Activated CD4-positive, alpha-beta T cell treated with anti-CD3 and anti-CD28 coated beads, Interleukin-2, amount 10 ng/mL, durations not matched to agents 24 days and 14 days (primary cell): ENCODE results near the gene RNF186. TPM values are rescaled to one million over a fixed set of nuclear protein-coding genes. Genes with fewer than 3 reads are reported as not detected.

ENCODE experiments used
- DNase-seq: peaks from one replicate; pipeline ENCODE4 v3.0.0; 2022
- H3K27ac Mint-ChIP-seq: one replicate; pipeline ENCODE4 v1.8.0; 2022; ENCODE audit warnings: mild to moderate bottlenecking, mixed read lengths
- H3K27me3 Mint-ChIP-seq: one replicate; pipeline ENCODE4 v1.8.0; 2022; ENCODE audit warnings: mixed read lengths
- H3K36me3 Mint-ChIP-seq: one replicate; pipeline ENCODE4 v1.8.0; 2022; ENCODE audit warnings: low read depth, mild to moderate bottlenecking, mixed read lengths
- H3K4me1 Mint-ChIP-seq: one replicate; pipeline ENCODE4 v1.8.0; 2021; ENCODE audit warnings: mixed read lengths
- H3K4me3 Mint-ChIP-seq: one replicate; pipeline ENCODE4 v1.8.0; 2022; ENCODE audit warnings: mild to moderate bottlenecking, moderate library complexity, mixed read lengths
- H3K9me3 Mint-ChIP-seq: one replicate; pipeline ENCODE4 v1.8.0; 2021; ENCODE audit warnings: mixed read lengths
- intact Hi-C: fragments of 100-400 bp; cut with micrococcal nuclease; formaldehyde crosslinking; loops from one replicate; pipeline ENCODE4 v1.15.1; 2023
- total RNA-seq: library from RNA; stranded (reverse); gene quantifications from 2 replicates; pipeline ENCODE4 v1.2.3, GENCODE V29; 2022

The RNF186 gene
- total RNA-seq, 1 donor from 2014 or later, result not detected

GRCh38 chr1:19774180-19774785 lies 40.8 kb downstream of the RNF186 start:
- intact Hi-C loops, result no loop called here
- Mint-ChIP-seq H3K4me1 (no peaks in the 10 kb centered on the region), H3K36me3 (peaks cover 8% of the 10 kb centered on the region), H3K27me3 (no peaks in the 10 kb centered on the region), H3K9me3 (no peaks in the 10 kb centered on the region), H3K27ac (no peak overlapping the region), H3K4me3 (no peak overlapping the region)
- DNase-seq, result no peak

- Mint-ChIP-seq H3K36me3 (peaks cover 5% of the 10 kb centered on the region), H3K4me3 (no peak overlapping the region), H3K4me1 (no peaks in the 10 kb centered on the region), H3K9me3 (no peaks in the 10 kb centered on the region), H3K27ac (no peak overlapping the region), H3K27me3 (no peaks in the 10 kb centered on the region)
- no peak for DNase-seq
- intact Hi-C loops, result no loop called here
Measured at GRCh38 chr1:19773485-19773884, 41.6 kb downstream of the RNF186 start.

- H3K4me1 Mint-ChIP-seq, result peaks cover 2% of the 10 kb centered on the region
- H3K27ac Mint-ChIP-seq, result no peak overlapping the region
- no peak overlapping the region for H3K4me3 Mint-ChIP-seq
- no peaks in the 10 kb centered on the region for H3K9me3 Mint-ChIP-seq
- peaks cover 1% of the 10 kb centered on the region for H3K36me3 Mint-ChIP-seq
- no peak for DNase-seq
- H3K27me3 Mint-ChIP-seq, result no peaks in the 10 kb centered on the region
- intact Hi-C loops, result no loop called here
Measured at GRCh38 chr1:19772053-19772452, 43.0 kb downstream of the RNF186 start.

GRCh38 chr1:19771350-19771749 lies 43.7 kb downstream of the RNF186 start:
- H3K27ac Mint-ChIP-seq, result no peak overlapping the region
- no peaks in the 10 kb centered on the region for H3K9me3 Mint-ChIP-seq
- H3K27me3 Mint-ChIP-seq, result no peaks in the 10 kb centered on the region
- intact Hi-C loops, result no loop called here
- DNase-seq, result no peak
- H3K36me3 Mint-ChIP-seq, result peaks cover 1% of the 10 kb centered on the region
- no peak overlapping the region for H3K4me3 Mint-ChIP-seq
- peaks cover 6% of the 10 kb centered on the region for H3K4me1 Mint-ChIP-seq

GRCh38 chr1:19770436-19771190 lies 44.5 kb downstream of the RNF186 start:
- Mint-ChIP-seq H3K9me3 (no peaks in the 10 kb centered on the region), H3K27me3 (no peaks in the 10 kb centered on the region), H3K4me1 (peaks cover 13% of the 10 kb centered on the region), H3K36me3 (peaks cover 1% of the 10 kb centered on the region), H3K27ac (no peak overlapping the region), H3K4me3 (no peak overlapping the region)
- DNase-seq, result no peak
- intact Hi-C loops, result no loop called here

GRCh38 chr1:19769211-19769932 lies 45.7 kb downstream of the RNF186 start:
- Mint-ChIP-seq H3K9me3 (no peaks in the 10 kb centered on the region), H3K36me3 (peaks cover 1% of the 10 kb centered on the region), H3K27me3 (no peaks in the 10 kb centered on the region), H3K4me1 (peaks cover 20% of the 10 kb centered on the region), H3K4me3 (no peak overlapping the region), H3K27ac (no peak overlapping the region)
- intact Hi-C loops, result no loop called here
- no peak for DNase-seq

- Mint-ChIP-seq H3K4me3 (no peak overlapping the region), H3K27me3 (no peaks in the 10 kb centered on the region), H3K9me3 (no peaks in the 10 kb centered on the region), H3K36me3 (peaks cover 1% of the 10 kb centered on the region), H3K27ac (no peak overlapping the region), H3K4me1 (peaks cover 20% of the 10 kb centered on the region)
- DNase-seq, result no peak
- intact Hi-C loops, result no loop called here
Measured at GRCh38 chr1:19768353-19769210, 46.5 kb downstream of the RNF186 start.

- peak overlapping the region; percentile 17 for H3K4me3 Mint-ChIP-seq
- H3K27ac Mint-ChIP-seq, result peak overlapping the region; percentile 77
- intact Hi-C loops, result loop anchor here (1.0 kb wide), 1 partner anchor 54 kb away; no protein-coding TSS in a partner anchor
- no peaks in the 10 kb centered on the region for H3K9me3 Mint-ChIP-seq
- peaks cover 20% of the 10 kb centered on the region for H3K4me1 Mint-ChIP-seq
- H3K27me3 Mint-ChIP-seq, result no peaks in the 10 kb centered on the region
- H3K36me3 Mint-ChIP-seq, result peaks cover 1% of the 10 kb centered on the region
- DNase-seq, result peak; percentile 61
Measured at GRCh38 chr1:19765623-19766022, 49.5 kb downstream of the RNF186 start.

GRCh38 chr1:19764848-19765247 lies 50.2 kb downstream of the RNF186 start:
- peak overlapping the region; percentile 77 for H3K27ac Mint-ChIP-seq

More at GRCh38 chr1:19764848-19765247, 50.2 kb downstream of the RNF186 start:
- Mint-ChIP-seq H3K36me3 (peaks cover 1% of the 10 kb centered on the region), H3K4me3 (peak overlapping the region; percentile 13), H3K27me3 (no peaks in the 10 kb centered on the region), H3K9me3 (no peaks in the 10 kb centered on the region), H3K4me1 (peaks cover 20% of the 10 kb centered on the region)
- DNase-seq, result no peak
- intact Hi-C loops, result loop anchor here (1.0 kb wide), 1 partner anchor 54 kb away; no protein-coding TSS in a partner anchor

Other genes starting within 250 kb of the RNF186 start
- gene NBL1, start 171.0 kb downstream of the RNF186 start, total RNA-seq, result 51.7 and 54.1 TPM in 2 replicates
- gene HTR6, start 150.4 kb downstream of the RNF186 start, total RNA-seq, result not detected in 2 replicates
- 12.1 and 12.6 TPM in 2 replicates for gene TMCO4, start 15.4 kb downstream of the RNF186 start, total RNA-seq
- 12.2 and 13.6 TPM in 2 replicates for gene OTUD3, start 67.1 kb upstream of the RNF186 start, total RNA-seq
- gene PLA2G2E, start 108.3 kb upstream of the RNF186 start, total RNA-seq, result not detected in 2 replicates
- gene PLA2G2A, start 164.3 kb upstream of the RNF186 start, total RNA-seq, result not detected in 2 replicates